Esophagus squamous epithelium (tissue), 5 donors: ENCODE results near the gene KBTBD13. TPM values are rescaled to one million over a fixed set of nuclear protein-coding genes. Genes with fewer than 3 reads are reported as not detected.

Experiments
- DNase-seq: peaks from one replicate; lab custom pipeline; 2025; lab: John Stamatoyannopoulos, UW
- H3K27ac ChIP-seq, 4 donors: fragments of 200-600 bp; sonication (generic); one replicate each; pipeline ENCODE4 v1.5.1; 2016 to 2019; ENCODE audit warnings: mild to moderate bottlenecking in 1 of 4
- H3K27me3 ChIP-seq, 4 donors: fragments of 200-600 bp; sonication (generic); 1 replicate in 3 of 4; 2 replicates in 1 of 4; pipeline versions ENCODE4 v1.5.1 to v1.6.0; 2017 to 2021; ENCODE audit warnings: antibody characterized with exemption in 1 of 4
- H3K36me3 ChIP-seq, 3 donors: fragments of 200-600 bp; sonication (generic); one replicate each; pipeline ENCODE4 v1.5.1; 2016 to 2019
- H3K4me1 ChIP-seq, 3 donors: fragments of 200-600 bp; sonication (generic); one replicate each; pipeline ENCODE4 v1.5.1; 2017 to 2019
- H3K4me3 ChIP-seq, 4 donors: fragments of 200-600 bp; sonication (generic); 1 replicate in 3 of 4; 2 replicates in 1 of 4; pipeline ENCODE4 v1.5.1; 2016 to 2019; ENCODE audit warnings: mild to moderate bottlenecking in 2 of 4, moderate library complexity in 1 of 4
- H3K9me3 ChIP-seq, 3 donors: fragments of 200-600 bp; sonication (generic); one replicate each; pipeline ENCODE4 v1.5.1; 2016 to 2019
- POLR2A ChIP-seq, 4 donors: fragments of 450-650 bp; IDR thresholded peaks; one replicate each; pipeline ENCODE4 v1.6.1; 2017; ENCODE audit warnings: antibody characterized with exemption in 4 of 4, mild to moderate bottlenecking in 4 of 4, moderate library complexity in 3 of 4
- WGBS, 2 donors: methylation state at CpG; one replicate each; pipeline ENCODE4 v1.1.5; 2018; 5-methylcytosine and 5-hydroxymethylcytosine counted together
- intact Hi-C: fragments of 100-400 bp; cut with DNase I; formaldehyde crosslinking; loops from one replicate; pipeline ENCODE4 v1.15.0; 2022
- total RNA-seq, 4 donors: library from RNA; depleted of rRNA; stranded (reverse); fragments of >200 nt; gene quantifications; one replicate each; pipeline ENCODE4 v1.1.0, GENCODE V29; 2016
- TF ChIP-seq, protein P1 (sequence below), 6 experiments: fragments of 450-650 bp in 4 of 6; fragments of 200-600 bp in 2 of 6; sonication (generic) in 2 of 6; IDR thresholded peaks; one replicate each; pipeline ENCODE4 v1.5.1; 2016 to 2019; ENCODE audit warnings: antibody characterized with exemption in 6 of 6, mild to moderate bottlenecking in 4 of 6, moderate library complexity in 4 of 6
- donor health status: DM: yes; HTN: yes; CAD: no.

KBTBD13 gene
- total RNA-seq, 4 donors from 2014 or later = not detected

DNA sequence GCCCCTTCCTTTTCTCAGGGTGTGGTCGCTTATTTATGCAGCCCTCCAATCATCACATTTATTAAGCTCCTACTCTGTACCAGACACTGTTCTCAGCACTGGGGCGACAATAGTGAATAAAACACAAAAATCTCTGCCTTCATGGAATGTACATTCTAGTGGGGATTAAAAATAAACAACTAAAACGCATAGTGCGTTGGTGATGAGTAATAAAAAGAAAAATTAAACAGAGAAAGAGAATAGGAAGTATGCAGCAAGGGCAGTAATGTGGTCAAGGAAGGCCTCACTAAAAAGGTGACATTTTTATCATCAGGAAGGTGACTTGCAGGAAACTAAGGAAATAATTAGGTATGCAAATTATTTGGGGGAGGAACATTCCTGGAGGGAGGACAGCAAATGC is 26.3 kb upstream of the KBTBD13 start:
- no peaks in the 10 kb centered on the region for H3K9me3 ChIP-seq
- 23 to 45% methylated on average over 4 of the region's 4 CpGs for WGBS, 2 donors
- no peak for DNase-seq
- H3K36me3 ChIP-seq = peaks cover 0 to 17% (median 0%) of the 10 kb centered on the region in 3 donors
- TF ChIP-seq, protein P1, sequence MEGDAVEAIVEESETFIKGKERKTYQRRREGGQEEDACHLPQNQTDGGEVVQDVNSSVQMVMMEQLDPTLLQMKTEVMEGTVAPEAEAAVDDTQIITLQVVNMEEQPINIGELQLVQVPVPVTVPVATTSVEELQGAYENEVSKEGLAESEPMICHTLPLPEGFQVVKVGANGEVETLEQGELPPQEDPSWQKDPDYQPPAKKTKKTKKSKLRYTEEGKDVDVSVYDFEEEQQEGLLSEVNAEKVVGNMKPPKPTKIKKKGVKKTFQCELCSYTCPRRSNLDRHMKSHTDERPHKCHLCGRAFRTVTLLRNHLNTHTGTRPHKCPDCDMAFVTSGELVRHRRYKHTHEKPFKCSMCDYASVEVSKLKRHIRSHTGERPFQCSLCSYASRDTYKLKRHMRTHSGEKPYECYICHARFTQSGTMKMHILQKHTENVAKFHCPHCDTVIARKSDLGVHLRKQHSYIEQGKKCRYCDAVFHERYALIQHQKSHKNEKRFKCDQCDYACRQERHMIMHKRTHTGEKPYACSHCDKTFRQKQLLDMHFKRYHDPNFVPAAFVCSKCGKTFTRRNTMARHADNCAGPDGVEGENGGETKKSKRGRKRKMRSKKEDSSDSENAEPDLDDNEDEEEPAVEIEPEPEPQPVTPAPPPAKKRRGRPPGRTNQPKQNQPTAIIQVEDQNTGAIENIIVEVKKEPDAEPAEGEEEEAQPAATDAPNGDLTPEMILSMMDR (IDR thresholded peaks at IDR 0.05) = no peak
- TF ChIP-seq POLR2A (IDR thresholded peaks at IDR 0.05) = no peak
- H3K27me3 ChIP-seq = no peaks in the 10 kb centered on the region
- peak overlapping the region in 1 of 4 donors; percentile 15 for H3K27ac ChIP-seq
- intact Hi-C loops = loop anchor here (10.0 kb wide), 1 partner anchor 225 kb away; no protein-coding TSS in a partner anchor
- no peak overlapping the region for H3K4me3 ChIP-seq
- H3K4me1 ChIP-seq = peaks cover 13 to 35% (median 23%) of the 10 kb centered on the region in 3 donors

DNA sequence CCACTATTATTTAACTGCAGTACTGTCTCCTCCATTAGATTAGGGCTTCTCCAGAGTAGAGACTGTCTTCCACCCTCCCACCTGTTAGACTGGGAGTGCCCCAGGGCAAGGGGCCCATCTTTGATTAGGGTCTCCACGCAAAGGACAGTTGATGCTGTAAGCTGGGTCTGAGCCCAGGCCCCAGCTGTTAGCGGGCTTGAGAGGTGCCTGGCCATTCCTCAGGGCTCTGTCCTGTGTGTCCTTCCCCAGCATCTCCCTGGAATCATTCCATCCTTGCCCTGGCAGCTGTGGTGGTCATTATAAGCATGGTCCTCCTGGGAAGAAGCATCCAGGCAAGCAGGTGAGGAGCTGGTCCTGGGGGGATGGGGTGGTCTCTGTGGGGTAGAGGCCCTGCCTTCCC is 25.3 kb upstream of the KBTBD13 start:
- Histone ChIP-seq H3K9me3 (no peaks in the 10 kb centered on the region), H3K27me3 (no peaks in the 10 kb centered on the region), H3K36me3 (peaks cover 0 to 17% (median 0%) of the 10 kb centered on the region in 3 donors), H3K27ac (peak overlapping the region in 2 of 4 donors; percentile 14 to 21), H3K4me1 (peaks cover 14 to 40% (median 28%) of the 10 kb centered on the region in 3 donors), H3K4me3 (no peak overlapping the region)
- intact Hi-C loops = loop anchor here (10.0 kb wide), 1 partner anchor 224 kb away; no protein-coding TSS in a partner anchor
- WGBS, 2 donors = 71 to 100% methylated on average over 1 of the region's 2 CpGs
- TF ChIP-seq POLR2A (IDR thresholded peaks at IDR 0.05) = no peak
- TF ChIP-seq, protein P1 (IDR thresholded peaks at IDR 0.05) = no peak
- DNase-seq = no peak

DNA sequence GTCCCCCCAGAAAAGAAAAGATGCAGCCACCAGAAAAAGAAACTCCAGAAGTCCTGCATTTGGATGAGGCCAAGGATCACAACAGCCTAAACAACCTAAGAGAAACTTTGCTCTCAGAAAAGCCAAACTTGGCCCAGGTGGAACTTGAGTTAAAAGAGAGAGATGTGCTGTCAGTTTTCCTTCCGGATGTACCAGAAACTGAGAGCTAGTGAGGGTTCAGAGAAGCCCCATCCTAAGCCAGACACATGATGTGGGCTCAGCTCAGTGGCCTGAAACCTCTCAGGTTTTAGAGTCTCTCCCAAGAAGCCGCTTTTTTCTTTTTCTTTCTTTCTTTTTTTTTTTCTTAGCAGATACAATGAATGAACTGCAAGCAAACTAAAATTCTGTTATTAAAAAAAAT is 23.6 kb upstream of the KBTBD13 start:
- intact Hi-C loops = loop anchor here (10.0 kb wide), 1 partner anchor 222 kb away; no protein-coding TSS in a partner anchor
- no peaks in the 10 kb centered on the region for H3K9me3 ChIP-seq
- peaks cover 0 to 27% (median 0%) of the 10 kb centered on the region in 3 donors for H3K36me3 ChIP-seq
- H3K4me3 ChIP-seq = no peak overlapping the region
- H3K4me1 ChIP-seq = peaks cover 14 to 52% (median 28%) of the 10 kb centered on the region in 3 donors
- no peaks in the 10 kb centered on the region for H3K27me3 ChIP-seq
- WGBS, 2 donors = 75 to 77% methylated on average over 2 of the region's 2 CpGs
- DNase-seq = no peak
- no peak overlapping the region for H3K27ac ChIP-seq
- no peak for TF ChIP-seq POLR2A (IDR thresholded peaks at IDR 0.05)
- TF ChIP-seq, protein P1 (IDR thresholded peaks at IDR 0.05) = no peak

DNA sequence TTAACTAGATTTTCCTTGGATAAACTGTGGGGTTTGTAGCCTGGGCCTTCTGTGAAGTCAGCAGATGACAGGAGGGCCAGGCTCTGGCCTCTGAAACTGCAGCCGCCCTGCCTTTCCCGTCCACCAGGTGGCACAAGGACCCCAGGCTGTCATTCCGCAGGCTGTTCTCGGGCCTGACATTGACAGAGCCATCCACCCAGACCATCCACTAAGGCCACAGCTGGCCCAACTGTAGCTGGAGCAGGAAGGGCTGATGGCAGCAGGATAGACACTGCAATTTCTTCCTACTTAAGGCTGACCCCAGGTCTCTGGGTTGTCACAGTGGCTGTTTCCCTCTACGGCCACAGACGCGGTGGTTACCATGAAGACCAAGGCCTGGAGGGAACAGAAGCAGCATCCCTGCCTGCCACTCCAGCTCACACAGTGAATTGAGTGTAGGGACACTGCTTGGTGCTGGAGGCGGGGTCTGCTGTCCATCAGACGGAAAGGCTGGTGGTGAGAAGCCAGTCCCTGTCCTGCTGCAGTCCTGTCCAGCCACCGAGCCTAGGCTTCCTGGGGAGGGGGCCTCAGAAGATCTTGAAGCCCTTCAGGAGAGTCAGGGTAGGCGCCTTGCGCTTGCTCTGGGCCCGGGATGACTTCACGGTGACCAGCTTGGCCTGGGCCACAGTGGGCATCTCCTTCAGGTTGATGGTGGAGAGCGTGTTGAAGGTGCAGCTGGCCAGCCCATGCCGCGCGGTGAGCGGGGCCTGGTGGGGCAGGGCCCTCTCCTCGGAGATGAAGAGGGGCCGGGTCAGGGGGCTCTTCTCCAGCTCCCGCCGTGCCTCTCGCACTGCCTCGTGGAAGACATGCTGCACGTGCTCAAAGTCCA is 22.0 kb upstream of the KBTBD13 start:
- Histone ChIP-seq H3K4me3 (no peak overlapping the region), H3K36me3 (peaks cover 0 to 27% (median 0%) of the 10 kb centered on the region in 3 donors), H3K4me1 (peaks cover 13 to 53% (median 26%) of the 10 kb centered on the region in 3 donors), H3K9me3 (no peaks in the 10 kb centered on the region), H3K27ac (peak overlapping the region; percentile 41 to 80 (median 66)), H3K27me3 (no peaks in the 10 kb centered on the region)
- 0 to 70% methylated on average over 1 to 12 of the region's 26 CpGs for WGBS, 2 donors
- TF ChIP-seq, protein P1 (IDR thresholded peaks at IDR 0.05) = peak; percentile 67 to 95 (median 89)
- no peak for TF ChIP-seq POLR2A (IDR thresholded peaks at IDR 0.05)
- intact Hi-C loops = loop anchor here (10.0 kb wide), 1 partner anchor 220 kb away; no protein-coding TSS in a partner anchor
- no peak for DNase-seq
